ENCODE measurements around the gene PTPRCAP.

Gene PTPRCAP

DNA sequence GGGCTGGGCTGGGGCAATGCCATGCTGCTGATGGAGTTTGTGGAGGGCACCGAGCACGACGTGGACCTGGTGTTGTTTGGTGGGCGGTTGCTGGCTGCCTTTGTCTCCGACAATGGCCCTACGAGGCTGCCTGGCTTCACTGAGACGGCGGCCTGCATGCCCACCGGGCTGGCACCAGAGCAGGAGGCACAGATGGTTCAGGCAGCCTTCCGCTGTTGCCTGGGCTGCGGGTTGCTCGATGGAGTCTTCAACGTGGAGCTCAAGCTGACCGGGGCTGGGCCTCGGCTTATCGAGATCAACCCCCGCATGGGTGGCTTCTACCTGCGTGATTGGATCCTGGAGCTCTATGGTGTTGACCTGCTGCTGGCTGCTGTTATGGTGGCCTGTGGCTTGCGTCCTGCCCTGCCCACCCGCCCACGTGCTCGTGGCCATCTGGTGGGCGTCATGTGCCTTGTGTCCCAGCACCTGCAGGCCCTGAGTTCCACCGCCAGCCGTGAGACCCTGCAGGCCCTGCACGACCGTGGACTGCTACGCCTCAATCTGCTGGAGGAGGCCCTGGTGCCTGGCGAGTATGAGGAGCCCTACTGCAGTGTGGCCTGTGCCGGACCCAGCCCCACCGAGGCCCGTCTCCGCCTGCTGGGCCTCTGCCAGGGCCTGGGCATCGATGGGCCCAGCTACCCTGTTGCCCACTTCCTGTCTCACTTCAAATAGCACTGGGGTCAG is 13.4 kb downstream of the PTPRCAP start:
- no peak overlapping the region for H3K4me3 ChIP-seq (IDR thresholded peaks at IDR 0.05; ENCODE audit: insufficient read depth, low read depth, low read length)
- H3K4me1 ChIP-seq (ENCODE audit: low read depth, poor library complexity, severe bottlenecking), result peaks cover 12% of the 10 kb centered on the region
- H3K9ac ChIP-seq, result no peak overlapping the region
- H3K36me3 ChIP-seq (ENCODE audit: insufficient read depth), result no peaks in the 10 kb centered on the region
- no peak overlapping the region for H3K4me2 ChIP-seq
- H3K27me3 ChIP-seq (ENCODE audit: insufficient read depth, low read depth), result no peaks in the 10 kb centered on the region
- H4K20me1 ChIP-seq (ENCODE audit: insufficient read depth), result no peaks in the 10 kb centered on the region
- TF ChIP-seq, protein P1, sequence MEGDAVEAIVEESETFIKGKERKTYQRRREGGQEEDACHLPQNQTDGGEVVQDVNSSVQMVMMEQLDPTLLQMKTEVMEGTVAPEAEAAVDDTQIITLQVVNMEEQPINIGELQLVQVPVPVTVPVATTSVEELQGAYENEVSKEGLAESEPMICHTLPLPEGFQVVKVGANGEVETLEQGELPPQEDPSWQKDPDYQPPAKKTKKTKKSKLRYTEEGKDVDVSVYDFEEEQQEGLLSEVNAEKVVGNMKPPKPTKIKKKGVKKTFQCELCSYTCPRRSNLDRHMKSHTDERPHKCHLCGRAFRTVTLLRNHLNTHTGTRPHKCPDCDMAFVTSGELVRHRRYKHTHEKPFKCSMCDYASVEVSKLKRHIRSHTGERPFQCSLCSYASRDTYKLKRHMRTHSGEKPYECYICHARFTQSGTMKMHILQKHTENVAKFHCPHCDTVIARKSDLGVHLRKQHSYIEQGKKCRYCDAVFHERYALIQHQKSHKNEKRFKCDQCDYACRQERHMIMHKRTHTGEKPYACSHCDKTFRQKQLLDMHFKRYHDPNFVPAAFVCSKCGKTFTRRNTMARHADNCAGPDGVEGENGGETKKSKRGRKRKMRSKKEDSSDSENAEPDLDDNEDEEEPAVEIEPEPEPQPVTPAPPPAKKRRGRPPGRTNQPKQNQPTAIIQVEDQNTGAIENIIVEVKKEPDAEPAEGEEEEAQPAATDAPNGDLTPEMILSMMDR (conservative IDR thresholded peaks at IDR 0.05; ENCODE audit: low read depth, low read length), result no peak
- H3K79me2 ChIP-seq (ENCODE audit: insufficient read depth, low read depth), result peaks cover 6% of the 10 kb centered on the region
- H3K27ac ChIP-seq, result no peak overlapping the region
- no peak overlapping the region for H2AFZ ChIP-seq (ENCODE audit: low read depth)

DNA sequence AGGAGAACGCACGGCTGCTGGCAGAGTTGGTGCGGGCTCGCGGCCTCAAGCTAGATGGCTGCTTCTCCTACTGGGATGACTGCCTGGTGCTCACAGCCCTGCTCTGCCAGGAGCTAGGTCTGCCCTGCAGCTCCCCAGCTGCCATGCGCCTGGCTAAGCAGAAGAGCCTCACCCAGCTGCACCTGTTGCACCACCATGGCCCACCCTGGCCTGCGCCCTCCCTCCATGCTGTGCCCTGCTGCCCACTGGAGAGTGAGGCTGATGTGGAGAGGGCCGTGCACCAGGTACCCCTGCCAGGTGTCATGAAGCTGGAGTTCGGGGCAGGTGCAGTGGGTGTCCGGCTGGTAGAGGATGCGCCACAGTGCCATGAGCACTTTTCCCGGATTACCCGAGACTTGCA is 14.0 kb downstream of the PTPRCAP start:
- peaks cover 12% of the 10 kb centered on the region for H3K4me1 ChIP-seq (ENCODE audit: low read depth, poor library complexity, severe bottlenecking)

DNA sequence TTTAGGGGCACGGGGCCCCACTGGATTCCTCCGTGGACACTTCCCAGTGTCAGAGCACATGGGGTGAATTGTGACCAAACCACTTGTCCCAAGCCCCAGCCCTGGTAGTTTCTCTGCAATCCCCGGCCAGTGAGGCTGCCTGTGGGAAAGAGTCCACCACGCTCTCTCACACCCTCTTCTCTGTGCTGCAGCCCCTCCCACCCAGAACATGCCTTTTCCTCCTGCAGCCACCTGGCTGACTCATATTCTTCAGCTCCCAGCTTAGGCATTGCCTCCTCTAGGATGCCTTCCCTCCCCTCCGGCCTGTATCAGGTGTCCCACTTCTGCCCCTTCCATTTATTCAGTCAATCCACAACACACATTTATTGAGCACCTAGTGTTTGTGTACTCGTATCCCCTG is 14.6 kb downstream of the PTPRCAP start:
- H3K79me2 ChIP-seq (ENCODE audit: insufficient read depth, low read depth), result no peaks in the 10 kb centered on the region
- no peak overlapping the region for H3K4me3 ChIP-seq (IDR thresholded peaks at IDR 0.05; ENCODE audit: insufficient read depth, low read depth, low read length)
- TF ChIP-seq, protein P1 (conservative IDR thresholded peaks at IDR 0.05; ENCODE audit: low read depth, low read length), result no peak
- H3K4me2 ChIP-seq, result no peak overlapping the region
- H3K4me1 ChIP-seq (ENCODE audit: low read depth, poor library complexity, severe bottlenecking), result peaks cover 12% of the 10 kb centered on the region
- no peaks in the 10 kb centered on the region for H3K36me3 ChIP-seq (ENCODE audit: insufficient read depth)
- H3K27ac ChIP-seq, result no peak overlapping the region
- no peak overlapping the region for H2AFZ ChIP-seq (ENCODE audit: low read depth)
- H3K9ac ChIP-seq, result no peak overlapping the region
- no peaks in the 10 kb centered on the region for H4K20me1 ChIP-seq (ENCODE audit: insufficient read depth)
- H3K27me3 ChIP-seq (ENCODE audit: insufficient read depth, low read depth), result no peaks in the 10 kb centered on the region

More for the DNA sequence above, 14.0 kb downstream of the PTPRCAP start:
- no peak overlapping the region for H3K4me3 ChIP-seq (IDR thresholded peaks at IDR 0.05; ENCODE audit: insufficient read depth, low read depth, low read length)
- TF ChIP-seq, protein P1 (conservative IDR thresholded peaks at IDR 0.05; ENCODE audit: low read depth, low read length), result no peak
- no peak overlapping the region for H3K9ac ChIP-seq
- no peaks in the 10 kb centered on the region for H3K27me3 ChIP-seq (ENCODE audit: insufficient read depth, low read depth)
- H2AFZ ChIP-seq (ENCODE audit: low read depth), result no peak overlapping the region
- peaks cover under 1% of the 10 kb centered on the region for H3K79me2 ChIP-seq (ENCODE audit: insufficient read depth, low read depth)
- no peak overlapping the region for H3K27ac ChIP-seq
- no peak overlapping the region for H3K4me2 ChIP-seq
- H4K20me1 ChIP-seq (ENCODE audit: insufficient read depth), result no peaks in the 10 kb centered on the region
- no peaks in the 10 kb centered on the region for H3K36me3 ChIP-seq (ENCODE audit: insufficient read depth)

DNA sequence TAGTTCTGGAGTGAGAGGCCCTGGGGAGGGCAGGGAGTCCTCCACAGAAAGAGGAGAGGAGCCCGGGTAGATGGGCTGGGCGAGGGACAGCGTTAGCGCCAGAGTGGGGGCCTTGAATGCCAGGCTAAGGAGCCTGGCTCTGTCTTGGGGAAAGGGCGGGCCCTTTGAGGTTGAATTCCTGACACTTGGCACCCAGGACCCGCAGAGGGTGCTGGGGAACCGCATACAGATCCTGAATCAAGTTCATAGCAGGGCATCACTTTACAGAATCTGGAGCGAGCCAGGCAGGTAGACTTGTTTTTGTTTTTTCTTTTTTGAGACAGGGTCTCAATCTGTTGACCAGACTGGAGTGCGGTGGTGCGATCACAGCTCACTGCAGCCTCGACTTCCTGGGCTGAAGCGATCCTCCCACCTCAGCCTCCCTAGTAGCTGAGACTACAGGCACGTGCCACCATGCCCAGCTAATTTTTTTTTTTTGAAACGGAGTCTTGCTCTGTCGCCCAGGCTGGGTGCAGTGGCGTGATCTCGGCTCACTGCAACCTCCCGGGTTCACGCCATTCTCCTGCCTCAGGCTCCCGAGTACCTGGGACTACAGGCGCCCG is 16.0 kb downstream of the PTPRCAP start:
- peaks cover 12% of the 10 kb centered on the region for H3K4me1 ChIP-seq (ENCODE audit: low read depth, poor library complexity, severe bottlenecking)
- no peaks in the 10 kb centered on the region for H4K20me1 ChIP-seq (ENCODE audit: insufficient read depth)
- no peaks in the 10 kb centered on the region for H3K36me3 ChIP-seq (ENCODE audit: insufficient read depth)
- no peaks in the 10 kb centered on the region; the same call in 1 of the 2 replicates for H3K27me3 ChIP-seq (ENCODE audit: insufficient read depth, low read depth)
- no peak overlapping the region for H3K4me3 ChIP-seq (IDR thresholded peaks at IDR 0.05; ENCODE audit: insufficient read depth, low read depth, low read length)
- no peaks in the 10 kb centered on the region for H3K79me2 ChIP-seq (ENCODE audit: insufficient read depth, low read depth)
- no peak overlapping the region for H3K27ac ChIP-seq
- H2AFZ ChIP-seq (ENCODE audit: low read depth), result peak overlapping the region; percentile 73
- no peak overlapping the region for H3K9ac ChIP-seq
- peak overlapping the region; percentile 70; the same call in 1 of the 2 replicates for H3K4me2 ChIP-seq
- TF ChIP-seq, protein P1 (conservative IDR thresholded peaks at IDR 0.05; ENCODE audit: low read depth, low read length), result no peak

All from KMS-11 (cell line).